CMK (cell line): ENCODE data around the gene ARHGAP4.

Experiments used
- DNase-seq: peaks from one replicate; pipeline ENCODE4 v3.0.0-alpha.2; 2010; ENCODE audit warnings: low read depth

Gene ARHGAP4

DNA sequence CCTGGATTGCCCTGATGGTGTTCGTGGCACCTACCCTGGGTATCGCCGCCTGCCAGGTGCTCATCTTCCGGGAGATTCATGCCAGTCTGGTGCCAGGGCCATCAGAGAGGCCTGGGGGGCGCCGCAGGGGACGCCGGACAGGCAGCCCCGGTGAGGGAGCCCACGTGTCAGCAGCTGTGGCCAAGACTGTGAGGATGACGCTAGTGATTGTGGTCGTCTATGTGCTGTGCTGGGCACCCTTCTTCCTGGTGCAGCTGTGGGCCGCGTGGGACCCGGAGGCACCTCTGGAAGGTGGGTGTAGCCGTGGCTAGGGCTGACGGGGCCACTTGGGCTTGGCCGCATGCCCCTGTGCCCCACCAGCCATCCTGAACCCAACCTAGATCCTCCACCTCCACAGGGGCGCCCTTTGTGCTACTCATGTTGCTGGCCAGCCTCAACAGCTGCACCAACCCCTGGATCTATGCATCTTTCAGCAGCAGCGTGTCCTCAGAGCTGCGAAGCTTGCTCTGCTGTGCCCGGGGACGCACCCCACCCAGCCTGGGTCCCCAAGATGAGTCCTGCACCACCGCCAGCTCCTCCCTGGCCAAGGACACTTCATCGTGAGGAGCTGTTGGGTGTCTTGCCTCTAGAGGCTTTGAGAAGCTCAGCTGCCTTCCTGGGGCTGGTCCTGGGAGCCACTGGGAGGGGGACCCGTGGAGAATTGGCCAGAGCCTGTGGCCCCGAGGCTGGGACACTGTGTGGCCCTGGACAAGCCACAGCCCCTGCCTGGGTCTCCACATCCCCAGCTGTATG, 19.7 kb downstream of the ARHGAP4 start:
- no peak for DNase-seq

DNA sequence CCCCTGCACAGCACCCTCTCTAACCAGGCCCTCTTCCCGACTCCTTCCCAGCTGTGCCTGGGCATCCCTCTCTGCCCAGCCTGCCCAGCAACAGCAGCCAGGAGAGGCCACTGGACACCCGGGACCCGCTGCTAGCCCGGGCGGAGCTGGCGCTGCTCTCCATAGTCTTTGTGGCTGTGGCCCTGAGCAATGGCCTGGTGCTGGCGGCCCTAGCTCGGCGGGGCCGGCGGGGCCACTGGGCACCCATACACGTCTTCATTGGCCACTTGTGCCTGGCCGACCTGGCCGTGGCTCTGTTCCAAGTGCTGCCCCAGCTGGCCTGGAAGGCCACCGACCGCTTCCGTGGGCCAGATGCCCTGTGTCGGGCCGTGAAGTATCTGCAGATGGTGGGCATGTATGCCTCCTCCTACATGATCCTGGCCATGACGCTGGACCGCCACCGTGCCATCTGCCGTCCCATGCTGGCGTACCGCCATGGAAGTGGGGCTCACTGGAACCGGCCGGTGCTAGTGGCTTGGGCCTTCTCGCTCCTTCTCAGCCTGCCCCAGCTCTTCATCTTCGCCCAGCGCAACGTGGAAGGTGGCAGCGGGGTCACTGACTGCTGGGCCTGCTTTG, 20.5 kb downstream of the ARHGAP4 start:
- no peak for DNase-seq

DNA sequence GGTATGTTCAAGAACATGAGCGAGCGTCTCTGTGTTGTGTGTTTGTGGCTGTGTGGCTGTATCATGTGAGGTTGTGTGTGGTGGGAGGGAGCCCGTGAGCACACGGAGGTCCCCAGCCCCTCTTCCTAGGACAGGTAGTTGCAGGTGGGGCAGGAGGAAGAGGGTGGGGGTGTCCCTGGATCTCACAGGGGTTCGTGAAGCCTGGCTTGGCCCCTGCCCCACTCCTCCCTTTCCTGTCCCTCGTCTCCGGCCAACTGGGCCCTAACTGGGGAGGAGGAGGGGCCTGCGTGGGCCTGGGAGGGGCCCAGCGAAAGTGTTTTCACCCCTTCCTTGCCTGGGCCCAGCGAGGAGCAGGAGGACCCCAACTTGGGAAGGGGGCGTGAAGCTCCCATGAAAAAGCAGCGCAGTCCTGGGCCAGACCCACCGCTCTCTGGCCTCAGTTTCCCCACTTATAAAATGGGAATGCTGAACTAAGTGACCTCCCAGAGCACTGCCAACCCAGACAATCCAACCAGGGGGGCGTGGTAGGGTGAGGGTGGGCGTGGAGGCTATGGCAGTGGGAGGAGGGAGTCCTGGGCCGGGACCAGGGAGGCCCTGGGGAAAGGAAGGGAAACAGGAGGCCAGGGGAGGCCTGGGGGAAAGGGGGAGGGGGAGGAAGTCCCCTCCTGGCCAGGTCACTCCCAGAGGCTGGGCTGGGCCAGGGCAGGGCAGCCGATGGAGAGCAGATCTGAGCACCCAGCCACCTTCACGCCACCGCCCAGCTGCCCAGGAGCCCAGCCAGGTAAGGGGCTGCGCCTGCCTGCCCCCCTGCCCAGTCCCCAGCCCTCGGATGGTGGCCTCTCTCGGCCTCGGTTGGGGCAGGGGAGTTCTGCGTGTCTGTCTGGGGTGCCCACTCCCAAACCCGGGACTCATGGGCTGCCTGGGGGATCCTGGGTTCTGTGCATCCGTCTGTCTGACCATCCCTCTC, 21.8 kb downstream of the ARHGAP4 start, which contains the start of gene AVPR2:
AVPR2 (plus strand) TSS at position 683 of the 967 bp plus-strand sequence. CDS start 473 bp downstream, outside the sequence.
- no peak for DNase-seq

DNA sequence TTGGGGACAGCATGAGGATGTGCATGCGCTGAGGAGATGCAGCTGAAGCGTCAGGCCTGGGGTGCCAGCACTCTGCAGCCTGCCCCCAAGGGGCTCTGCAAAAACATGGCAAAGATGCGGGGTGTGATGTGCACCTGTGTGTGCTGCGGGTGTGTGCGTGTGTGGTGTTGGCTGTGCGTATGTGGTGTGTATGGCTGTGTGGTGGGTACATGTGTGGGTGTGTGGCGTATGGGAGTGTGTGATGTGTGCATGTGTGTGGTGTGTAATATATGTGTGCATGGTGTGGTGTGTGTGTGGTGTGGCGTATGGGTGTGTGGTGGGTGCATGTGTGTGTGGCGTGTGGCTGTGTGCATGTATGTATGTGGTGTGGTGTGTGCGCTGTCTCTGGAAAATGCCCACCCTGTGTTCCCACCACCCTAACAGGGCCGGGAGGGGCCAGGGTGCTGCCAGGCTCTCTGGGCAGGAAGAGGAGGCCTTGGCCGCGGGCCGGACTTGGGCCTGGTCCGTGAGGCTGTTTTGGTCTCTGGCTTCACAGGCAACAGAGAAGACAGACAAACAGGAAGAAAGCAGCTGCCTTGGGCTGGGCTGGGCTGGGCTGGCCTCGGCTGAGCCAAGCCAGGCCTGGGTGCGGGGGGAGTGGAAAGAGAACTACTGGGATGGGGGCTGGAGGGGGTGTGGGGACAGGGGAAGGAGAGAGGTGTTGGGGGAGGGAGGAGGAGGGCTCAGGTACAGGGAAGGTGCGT, 22.7 kb downstream of the ARHGAP4 start:
- no peak for DNase-seq

DNA sequence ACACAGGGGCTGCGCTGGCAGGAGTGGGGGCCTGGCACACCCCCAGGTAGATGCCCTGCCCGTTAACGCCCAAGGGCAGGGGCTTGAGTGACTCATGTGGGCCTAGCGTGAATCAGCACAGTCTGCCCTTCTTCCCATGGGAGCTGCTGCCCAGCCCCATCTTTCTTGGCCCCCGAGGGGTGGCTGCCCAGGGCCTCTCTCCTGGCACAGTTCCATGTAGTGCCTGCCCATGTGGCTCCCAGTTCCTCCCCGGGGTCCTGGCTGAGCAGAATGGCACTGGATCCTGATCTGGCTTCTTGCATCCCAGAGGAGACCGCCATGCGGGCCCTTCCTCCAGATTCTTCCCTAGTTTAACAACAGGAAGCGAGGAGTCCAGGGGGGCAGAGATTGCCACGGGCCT, 23.7 kb downstream of the ARHGAP4 start:
- DNase-seq, result no peak

DNA sequence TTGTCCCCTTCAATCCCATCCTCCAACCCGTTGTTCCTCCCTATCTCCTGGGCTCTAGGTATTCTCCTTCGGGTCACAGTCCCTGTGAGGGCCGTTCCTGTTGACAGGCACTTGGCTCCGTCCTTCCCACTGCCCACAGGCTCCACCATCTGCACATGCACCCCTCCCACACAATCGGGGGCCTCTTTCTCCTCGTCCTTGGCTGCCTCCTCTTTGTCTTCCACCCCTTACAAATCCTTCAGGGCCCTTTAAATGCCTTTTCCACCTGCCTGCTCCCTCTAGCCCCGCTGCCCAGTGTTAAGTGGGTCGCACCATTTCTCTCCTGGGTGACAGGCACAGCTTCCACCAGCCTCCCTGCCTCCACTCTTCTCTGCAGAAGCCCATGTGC, 24.3 kb downstream of the ARHGAP4 start:
- no peak for DNase-seq

DNA sequence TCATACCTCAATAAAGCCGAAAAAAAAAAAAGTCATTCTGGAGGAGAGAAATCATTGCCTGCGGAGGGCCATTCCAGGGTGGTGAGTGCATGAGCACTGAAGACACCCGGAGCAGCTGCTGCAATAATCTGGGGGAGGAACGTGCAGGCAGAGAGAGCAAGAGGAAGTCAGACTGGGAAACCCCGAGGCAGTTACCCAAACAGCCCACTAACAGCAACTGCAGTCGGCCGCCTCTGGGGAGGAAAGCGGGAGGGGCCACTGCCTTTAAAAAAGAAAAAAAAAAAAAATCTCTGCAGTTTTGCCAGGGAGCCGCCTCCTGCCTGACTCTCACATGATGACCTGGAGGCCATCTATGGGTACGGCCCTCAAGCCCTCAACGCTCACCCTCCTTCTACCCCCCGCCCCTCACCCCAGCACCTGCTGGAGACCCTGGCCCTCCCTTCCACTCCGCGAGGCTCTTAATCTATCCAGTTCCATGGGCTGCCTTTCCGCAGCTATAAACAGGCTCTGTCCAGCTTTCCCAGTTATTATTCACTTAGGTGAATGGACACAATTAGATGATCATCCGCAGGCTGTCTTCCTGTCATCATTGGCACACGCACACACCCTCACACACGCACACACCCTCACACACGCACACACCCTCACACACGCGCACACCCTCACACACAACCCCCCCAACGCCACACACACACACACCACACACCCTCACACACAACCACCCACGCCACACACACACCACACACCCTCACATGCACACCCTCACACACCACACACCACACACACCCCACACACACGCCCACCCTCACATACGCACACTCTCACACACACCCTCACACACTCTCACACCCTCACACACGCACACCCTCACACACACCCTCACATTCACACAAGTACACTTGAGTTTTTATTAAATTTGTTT, 25.0 kb downstream of the ARHGAP4 start:
- DNase-seq, result no peak

DNA sequence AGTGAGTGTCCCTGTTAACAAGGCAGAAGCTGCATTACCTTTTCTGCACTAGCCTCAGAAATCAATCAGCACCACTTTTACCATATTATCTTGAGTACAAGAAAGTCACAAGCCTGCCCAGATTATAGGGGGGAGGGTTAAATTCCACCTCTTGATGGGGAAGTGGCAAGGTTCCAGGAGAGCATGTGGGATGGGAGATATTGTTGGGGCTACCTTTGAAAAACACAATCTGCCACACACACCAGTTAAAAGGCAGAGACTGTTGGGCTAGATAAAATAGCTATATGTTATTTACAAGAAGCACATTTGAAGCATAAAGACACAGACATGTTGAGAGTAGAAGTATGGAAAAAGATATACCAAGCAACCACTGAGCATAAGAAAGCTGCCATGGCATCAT, 28.2 kb downstream of the ARHGAP4 start:
- no peak for DNase-seq

DNA sequence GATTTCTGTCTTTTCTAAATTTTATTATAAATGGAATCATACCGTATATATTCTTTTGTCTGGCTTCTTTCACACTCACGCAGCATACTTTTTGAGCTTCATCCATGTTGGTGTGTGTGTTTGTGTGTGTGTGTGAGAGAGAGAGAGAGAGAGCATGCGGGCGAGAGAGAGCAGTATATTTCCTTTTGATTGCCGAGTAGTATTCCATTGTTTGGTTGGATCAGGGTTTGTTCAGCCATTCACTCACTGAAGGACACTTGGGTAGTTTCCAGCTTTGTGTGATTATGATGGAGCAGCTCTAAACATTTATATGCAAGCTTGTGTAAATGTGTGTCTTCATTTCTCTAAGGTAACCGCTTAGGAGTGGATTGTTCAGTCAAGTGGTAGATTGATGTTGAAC, 36.9 kb downstream of the ARHGAP4 start:
- DNase-seq, result no peak

DNA sequence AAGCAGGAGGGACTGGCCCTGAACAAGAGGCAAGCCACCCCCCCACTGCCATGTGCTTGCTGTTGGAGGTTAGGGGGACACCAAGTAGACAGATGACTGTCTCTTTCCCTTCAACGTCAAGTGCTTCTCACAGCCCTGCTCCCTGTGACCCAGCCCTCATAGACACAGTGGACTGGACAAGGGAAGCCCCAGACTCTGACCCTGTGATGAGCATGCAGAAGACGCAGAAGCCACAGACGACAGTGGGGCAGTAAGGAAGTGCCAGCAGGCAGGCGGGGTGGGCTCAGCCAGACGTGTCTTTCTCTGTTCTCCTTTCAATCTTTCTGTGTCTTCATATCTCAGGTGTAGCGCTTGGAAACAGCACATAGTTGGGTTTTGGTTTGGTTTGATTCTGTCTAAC, 37.7 kb downstream of the ARHGAP4 start:
- no peak for DNase-seq

DNA sequence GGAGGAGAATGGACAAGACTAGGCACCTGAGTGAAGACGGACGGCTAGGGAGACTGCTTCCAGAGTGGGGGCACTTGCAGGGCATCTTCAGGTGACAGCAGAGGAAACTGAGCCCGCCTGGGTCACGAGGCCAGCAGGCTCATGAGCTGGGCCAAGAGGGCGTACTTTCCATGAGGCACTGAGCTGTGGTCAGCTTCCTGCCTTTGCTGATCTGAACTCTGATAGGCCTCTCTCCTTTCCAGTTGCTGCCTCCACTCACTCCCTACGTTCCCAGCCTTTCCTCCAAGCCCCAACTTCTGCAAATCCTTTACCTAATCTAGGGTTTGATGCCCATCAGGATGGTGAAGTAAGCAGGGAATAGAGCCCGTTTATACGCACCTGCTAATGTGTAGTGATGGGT, 38.7 kb downstream of the ARHGAP4 start:
- DNase-seq, result no peak

DNA sequence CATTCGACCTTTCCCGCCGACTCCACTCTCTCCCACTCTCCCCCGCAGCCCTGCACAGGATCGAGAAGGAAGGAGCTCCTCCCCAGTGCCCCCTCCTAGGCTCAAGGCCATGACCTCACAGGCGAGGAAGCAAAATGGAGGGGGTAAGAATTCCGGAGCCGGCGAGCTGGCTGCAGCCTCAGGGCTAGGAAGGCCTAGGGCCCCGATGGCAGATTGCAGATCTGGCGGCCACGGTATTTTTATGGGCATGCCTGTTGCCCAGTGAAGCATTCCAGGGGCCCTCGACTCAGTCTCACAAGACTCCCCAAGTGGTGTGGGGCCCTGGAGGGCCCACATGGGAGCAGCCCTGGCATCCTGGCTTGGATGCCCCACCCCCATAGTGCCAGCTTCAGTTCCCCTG, 39.1 kb downstream of the ARHGAP4 start:
- DNase-seq, result no peak

DNA sequence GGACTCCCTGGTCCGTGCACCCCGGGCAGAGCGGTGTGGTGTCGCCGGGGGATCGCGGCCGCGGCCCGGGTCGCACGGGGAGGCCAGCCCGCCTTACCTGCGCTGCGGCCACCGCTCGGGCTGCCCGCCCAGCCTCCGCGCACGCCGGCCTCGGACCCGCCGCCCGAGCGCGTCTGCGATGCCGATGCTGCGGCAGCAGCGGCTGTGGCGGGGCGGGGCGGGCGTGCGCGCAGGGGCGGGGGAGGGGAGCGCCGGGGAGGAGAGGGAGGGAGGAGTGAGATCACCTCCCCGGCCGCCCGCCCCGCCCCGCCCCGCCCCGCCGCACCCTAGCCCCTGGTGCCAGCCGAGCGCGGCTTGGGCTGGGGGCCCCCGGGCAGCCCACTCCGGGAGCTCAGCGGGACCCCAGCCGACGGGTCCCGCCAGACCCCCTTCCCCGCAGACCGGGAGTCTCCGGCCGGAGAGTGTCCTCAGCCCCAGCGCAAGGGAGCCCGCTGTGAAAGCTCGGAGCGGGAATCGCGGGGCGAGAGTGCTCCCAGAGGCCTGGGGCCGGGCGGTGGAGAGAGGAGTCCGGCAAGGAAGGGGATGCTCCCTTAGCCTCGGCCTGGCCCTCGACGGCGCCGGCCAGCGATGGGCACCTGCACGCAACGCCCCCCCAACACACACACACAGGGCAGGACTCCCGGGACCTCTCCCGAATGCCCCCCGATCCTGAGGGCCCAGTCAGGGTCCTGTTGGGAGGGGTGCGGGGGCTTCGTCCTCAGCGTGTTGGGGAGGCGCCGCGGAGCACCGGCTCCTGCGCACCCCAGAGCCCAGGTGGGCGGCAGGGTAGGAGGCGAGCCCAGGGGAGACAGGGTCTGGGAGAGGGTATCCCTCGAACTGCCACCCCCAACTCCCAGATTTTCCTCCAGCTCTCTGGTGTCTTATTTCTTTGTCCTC, 39.8 kb downstream of the ARHGAP4 start, which contains the start of gene L1CAM:
L1CAM (minus strand) TSS at position 206 of the 936 bp plus-strand sequence. CDS start 10,337 bp downstream, outside the sequence.
- DNase-seq, result no peak

DNA sequence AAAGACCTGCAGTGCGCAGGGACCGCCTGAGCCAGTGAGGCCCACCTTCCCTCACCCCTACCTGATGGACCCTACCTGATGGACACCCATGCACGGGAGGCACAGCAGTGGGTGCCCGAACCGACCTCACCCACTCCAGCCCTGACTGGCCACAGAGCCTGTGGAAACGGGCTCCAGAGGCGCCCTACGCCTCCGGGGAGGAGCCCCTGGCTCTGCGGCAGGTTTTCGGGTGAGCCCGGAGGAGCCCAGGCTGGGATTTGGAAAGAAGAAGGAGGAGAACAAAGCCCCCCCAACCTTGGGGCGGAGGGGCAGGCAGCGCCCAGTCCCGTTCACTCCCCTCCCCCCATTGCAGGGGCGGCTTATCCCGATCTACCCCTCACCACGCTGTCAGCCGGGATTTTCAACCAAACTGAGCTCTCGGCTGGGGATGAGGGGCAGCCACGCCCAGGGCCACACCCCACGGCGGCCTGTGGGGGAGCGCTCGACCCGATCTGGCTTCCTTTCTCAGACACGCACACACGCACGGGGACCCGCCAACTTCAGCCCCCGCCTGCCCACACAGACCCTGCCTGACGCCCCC, 40.8 kb downstream of the ARHGAP4 start:
- no peak for DNase-seq

DNA sequence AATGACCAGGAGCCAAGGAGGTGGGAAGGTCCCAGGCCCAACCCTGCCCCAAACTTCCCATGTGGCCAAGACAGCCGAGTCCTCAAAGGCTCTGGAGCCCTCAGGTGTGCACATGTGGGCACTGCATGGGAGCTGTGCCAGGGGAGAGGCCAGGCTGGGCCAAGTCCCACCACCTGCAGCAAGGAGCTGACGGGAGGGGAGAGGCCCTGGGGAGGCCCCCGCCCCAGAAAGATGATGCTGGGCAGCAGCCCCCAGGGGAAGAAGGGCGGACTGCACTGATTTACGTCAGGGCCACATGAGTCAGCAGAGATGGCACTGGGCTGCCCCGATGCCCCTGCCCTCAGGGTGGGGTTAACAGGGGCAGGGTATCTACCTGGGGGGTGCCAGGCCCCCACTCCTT, 41.5 kb downstream of the ARHGAP4 start:
- no peak for DNase-seq

DNA sequence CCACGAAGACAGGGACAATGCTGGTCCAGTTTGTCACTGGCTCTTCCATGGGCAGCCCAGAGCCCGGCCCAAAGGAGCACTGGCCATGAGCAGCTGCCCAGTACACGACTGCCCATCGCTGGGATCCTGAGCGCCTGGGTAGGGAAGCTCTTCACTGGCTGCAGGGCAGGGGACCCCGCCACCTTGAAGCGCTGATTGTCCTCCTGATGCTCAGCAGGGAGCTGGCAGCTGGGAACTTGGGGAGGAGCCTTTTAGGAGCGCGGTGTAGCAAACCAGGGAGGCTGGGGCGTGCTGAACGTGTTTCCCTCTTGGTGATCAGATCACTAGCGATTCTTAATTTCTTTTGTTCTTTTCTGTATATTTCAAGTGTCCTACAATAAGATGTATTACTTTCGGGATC, 41.9 kb downstream of the ARHGAP4 start:
- no peak for DNase-seq

DNA sequence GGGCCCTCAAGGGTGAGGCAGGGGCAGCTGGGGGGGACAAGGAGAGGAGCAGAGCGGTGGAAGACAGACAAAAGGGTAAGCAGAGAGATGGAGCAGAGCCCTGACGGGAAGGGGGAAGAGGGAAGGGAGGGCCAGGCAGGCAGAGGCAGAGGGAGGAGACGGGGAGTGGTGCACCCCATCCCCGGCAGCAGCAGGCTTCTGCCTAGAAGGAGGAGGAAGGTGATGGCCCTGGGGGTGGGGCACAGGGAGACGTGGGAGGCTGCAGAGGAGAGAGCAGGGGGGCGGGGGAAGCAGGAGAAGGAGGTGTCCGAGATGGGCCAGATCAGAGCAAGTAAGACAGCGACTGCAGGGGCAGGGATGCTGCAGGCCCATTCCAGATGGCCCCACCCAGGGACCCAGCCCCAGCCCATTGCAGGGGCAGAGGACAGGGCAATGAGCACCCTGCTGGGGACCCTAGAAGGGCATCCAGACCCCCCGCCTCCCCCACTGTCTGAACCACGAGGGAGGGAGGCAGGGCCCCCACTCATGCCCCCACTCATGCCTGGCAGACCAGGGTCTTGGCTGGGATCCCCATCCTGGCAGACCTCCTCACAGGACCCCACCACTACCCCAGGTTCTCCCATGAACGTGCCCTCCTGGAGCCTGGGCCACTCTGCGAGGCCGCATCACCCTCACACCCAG, 42.8 kb downstream of the ARHGAP4 start:
- no peak for DNase-seq

DNA sequence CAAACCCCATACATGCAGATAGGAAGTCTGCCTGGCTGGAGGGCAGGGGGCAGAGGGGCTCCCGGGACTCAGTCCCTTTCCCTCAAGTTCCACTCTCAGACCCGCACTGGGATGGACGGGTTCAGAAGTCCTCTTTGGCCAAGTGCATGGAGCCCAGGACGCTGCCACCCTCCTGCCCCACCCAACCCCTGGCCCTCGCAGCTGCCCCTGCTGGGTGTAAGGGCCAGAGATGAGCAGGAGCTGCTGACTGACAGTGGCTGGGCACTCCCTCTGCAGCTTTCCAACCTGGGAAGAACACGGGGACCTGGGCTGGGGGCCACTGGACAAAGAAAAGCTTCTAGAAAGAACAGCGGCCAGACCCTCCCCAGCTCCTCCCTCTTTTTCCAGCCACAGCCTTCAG, 43.5 kb downstream of the ARHGAP4 start:
- no peak for DNase-seq

DNA sequence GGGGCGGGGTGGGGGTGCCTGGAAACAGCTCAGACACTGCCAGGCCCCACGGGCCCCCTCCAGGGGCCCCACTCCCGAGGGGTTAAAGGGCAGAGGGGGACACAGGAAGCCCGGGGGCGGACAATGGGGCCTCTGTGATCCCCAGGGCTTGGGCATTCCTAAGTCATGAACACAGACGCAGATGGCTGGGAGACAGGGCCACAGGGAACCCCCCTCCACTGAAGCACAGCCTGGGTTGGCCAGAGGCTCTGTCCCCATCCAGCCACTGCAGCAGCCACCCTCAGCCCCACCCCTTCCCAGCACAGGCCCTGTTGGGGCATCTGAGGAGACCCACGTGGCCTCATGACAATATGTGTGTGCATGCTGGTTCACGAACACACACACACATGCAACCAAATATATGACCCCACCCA, 44.0 kb downstream of the ARHGAP4 start:
- no peak for DNase-seq
